GM18498 (cell line): ENCODE results near the gene CACNA1H.
"Not testable (repeated sequence)": the region's sequence is repeated elsewhere in the genome, so short reads cannot be mapped to it uniquely, and the experiment has no call there.

ENCODE experiments used
- ATAC-seq: cut with Tn5 transposase; IDR thresholded peaks from one replicate; pipeline ENCODE4 v1.9.1; 2021; ENCODE audit warnings: mild to moderate bottlenecking, moderate library complexity; ENCODE audit not compliant: unreplicated experiment

CACNA1H gene

DNA sequence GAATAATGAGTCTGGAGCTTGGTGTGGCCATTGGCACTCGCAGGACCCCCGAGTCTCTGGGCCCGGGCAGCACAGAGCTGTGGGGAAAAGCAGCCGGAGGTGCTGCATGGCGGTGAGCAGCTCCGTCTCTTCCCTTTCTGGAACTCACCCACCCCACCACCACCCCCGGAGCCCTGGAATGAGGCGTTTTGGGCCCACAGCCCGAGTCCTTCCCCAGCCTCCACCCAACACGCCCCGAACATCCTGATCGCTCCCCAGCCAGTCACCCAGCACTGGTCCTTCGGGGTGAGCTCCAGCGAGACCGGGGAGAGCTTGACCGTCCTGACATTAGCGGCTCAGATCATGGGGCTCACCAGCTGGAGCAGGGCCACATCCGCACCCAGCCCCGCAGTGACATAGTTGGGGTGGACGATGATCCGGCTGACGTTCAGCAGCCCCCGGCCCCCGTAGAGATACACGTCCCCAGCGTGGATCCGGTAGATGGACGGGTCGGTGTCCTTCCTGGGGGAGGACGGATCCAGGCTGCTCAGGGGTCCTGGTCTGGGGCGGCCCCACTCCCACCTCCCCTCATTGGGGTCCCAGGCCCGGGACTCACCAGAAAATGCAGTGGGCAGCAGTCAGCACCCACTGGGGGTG is 109.4 kb downstream of the CACNA1H start:
- no peak for ATAC-seq

DNA sequence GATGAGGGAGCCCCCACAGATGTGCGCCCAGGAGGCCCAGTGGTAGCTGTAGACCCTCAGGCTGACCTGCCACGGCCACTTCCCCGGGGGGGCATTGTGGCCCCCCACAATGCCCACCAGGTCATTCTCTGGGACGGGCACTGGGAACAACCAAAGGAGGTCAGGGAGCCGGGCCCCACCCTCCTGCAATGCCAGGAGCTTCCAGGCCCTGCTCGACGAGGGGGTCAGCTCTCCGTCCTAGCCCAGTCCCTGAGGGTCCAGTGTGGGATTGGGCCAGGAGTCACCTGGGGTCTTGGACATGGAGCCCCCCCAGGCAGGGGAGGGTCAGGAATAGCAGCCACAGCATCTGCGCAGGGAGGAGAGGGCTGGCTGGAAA is 109.9 kb downstream of the CACNA1H start:
- no peak for ATAC-seq

DNA sequence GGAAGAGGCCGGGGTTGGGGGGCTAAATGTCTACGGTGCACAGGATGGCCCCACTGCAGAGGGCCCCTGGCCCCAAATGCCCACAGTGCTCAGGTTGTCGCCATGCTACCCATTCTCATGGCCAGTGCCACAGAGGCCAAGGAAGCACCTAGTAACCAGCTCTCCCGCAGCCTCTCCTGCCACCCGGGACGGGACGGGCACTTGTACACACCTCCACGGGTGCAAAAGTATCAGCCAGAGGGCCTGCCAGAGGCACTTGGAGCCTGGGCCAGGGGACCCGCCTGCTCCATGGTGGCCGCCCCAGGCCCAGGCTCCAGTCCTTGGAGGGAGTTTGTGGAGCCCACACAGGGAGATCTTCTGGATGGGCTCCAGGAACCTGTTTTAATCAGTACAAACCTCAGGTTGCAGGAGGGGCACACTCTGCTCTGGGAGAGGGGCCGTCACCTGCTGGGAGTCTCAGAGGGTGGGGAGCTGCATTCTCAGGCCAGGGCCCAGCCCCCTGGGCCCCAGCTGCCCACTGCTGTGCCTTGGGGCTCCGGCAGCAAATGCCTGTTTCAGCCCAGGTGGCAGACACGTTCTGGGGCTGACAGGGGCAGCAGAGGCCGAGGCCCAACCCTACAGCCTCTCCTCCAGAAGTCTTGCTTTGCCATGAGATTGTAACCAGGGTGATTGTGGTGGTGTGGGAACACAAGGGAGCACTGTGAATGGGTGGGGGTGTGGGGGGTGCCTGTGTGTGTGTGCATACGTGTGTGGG is 110.9 kb downstream of the CACNA1H start:
- no peak for ATAC-seq

DNA sequence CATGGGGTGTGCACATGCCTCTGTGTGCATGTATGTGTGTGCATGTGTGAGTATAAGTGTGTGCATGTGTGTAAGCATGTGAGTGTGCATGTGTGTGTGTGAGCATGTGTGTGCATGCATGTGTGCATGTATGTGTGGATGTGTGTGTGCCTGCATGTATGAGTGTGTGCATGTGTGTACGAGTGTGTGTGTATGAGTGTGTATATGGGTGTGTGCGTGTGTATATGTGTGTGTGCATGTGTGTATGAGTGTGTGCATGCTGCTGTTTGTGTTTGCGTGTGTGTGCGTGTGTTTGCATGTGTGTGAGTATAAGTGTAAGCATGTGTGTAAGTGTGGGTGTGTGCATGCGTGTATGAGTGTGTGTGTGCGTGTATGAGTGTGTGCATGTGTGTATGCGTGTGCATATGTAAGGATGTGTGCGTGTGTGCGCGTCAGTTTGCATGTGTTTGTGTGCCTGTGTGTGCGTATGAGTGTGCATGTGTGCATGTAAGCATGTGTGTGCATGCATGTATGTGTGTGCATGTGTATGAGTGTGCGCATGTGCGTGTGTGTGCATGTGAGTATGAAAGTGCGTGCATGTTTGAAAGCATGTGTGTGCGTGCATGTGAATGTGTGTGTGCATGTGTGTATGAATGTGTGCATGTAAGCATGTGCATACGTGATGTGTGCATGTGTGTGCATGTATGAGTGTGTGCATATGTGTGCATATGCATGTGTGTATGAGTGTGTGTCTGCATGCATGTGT is 111.6 kb downstream of the CACNA1H start:
- ATAC-seq = no peak

GRCh38 chr16:1265090-1265630 is 112.3 kb downstream of the CACNA1H start:
- ATAC-seq = no peak

DNA sequence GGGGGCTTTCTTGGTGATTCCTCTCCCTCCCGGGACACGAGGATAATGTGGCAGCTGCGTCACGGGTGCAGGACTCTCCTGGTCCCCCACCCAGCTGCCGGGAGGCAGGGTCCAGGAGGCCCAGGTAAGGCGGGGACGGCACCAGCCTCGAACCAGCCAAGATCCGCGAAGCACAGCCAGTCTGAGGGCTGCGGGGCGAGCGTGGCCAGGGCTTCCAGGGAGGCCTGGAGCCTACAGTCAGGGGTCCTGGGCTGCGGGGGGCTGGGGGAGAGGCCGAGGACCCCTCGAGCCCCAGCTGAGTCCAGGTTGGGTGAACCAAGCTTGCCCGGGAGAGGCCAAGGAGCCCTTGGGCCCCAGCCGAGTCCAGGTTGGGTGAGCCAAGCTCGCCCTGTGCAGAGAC is 112.9 kb downstream of the CACNA1H start:
- no peak for ATAC-seq

- not testable (repeated sequence) for ATAC-seq
These were observed 116.5 kb downstream of the CACNA1H start for GRCh38 chr16:1269418-1269817.

GRCh38 chr16:1271380-1271723 is 118.4 kb downstream of the CACNA1H start:
- no peak for ATAC-seq
